Pericardium fibroblast (primary cell): ENCODE data around the gene SORL1. TPM values are rescaled to one million over a fixed set of nuclear protein-coding genes. Genes with fewer than 3 reads are reported as not detected.

Experiments used
- total RNA-seq: library from RNA; depleted of rRNA; stranded (reverse); fragments of >200 nt; gene quantifications from 2 replicates; pipeline ENCODE4 v1.2.3, GENCODE V29; 2015

SORL1 gene, protein sequence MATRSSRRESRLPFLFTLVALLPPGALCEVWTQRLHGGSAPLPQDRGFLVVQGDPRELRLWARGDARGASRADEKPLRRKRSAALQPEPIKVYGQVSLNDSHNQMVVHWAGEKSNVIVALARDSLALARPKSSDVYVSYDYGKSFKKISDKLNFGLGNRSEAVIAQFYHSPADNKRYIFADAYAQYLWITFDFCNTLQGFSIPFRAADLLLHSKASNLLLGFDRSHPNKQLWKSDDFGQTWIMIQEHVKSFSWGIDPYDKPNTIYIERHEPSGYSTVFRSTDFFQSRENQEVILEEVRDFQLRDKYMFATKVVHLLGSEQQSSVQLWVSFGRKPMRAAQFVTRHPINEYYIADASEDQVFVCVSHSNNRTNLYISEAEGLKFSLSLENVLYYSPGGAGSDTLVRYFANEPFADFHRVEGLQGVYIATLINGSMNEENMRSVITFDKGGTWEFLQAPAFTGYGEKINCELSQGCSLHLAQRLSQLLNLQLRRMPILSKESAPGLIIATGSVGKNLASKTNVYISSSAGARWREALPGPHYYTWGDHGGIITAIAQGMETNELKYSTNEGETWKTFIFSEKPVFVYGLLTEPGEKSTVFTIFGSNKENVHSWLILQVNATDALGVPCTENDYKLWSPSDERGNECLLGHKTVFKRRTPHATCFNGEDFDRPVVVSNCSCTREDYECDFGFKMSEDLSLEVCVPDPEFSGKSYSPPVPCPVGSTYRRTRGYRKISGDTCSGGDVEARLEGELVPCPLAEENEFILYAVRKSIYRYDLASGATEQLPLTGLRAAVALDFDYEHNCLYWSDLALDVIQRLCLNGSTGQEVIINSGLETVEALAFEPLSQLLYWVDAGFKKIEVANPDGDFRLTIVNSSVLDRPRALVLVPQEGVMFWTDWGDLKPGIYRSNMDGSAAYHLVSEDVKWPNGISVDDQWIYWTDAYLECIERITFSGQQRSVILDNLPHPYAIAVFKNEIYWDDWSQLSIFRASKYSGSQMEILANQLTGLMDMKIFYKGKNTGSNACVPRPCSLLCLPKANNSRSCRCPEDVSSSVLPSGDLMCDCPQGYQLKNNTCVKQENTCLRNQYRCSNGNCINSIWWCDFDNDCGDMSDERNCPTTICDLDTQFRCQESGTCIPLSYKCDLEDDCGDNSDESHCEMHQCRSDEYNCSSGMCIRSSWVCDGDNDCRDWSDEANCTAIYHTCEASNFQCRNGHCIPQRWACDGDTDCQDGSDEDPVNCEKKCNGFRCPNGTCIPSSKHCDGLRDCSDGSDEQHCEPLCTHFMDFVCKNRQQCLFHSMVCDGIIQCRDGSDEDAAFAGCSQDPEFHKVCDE (N-terminal part only)
- 0.09 and 0.23 TPM in 2 replicates for total RNA-seq

DNA sequence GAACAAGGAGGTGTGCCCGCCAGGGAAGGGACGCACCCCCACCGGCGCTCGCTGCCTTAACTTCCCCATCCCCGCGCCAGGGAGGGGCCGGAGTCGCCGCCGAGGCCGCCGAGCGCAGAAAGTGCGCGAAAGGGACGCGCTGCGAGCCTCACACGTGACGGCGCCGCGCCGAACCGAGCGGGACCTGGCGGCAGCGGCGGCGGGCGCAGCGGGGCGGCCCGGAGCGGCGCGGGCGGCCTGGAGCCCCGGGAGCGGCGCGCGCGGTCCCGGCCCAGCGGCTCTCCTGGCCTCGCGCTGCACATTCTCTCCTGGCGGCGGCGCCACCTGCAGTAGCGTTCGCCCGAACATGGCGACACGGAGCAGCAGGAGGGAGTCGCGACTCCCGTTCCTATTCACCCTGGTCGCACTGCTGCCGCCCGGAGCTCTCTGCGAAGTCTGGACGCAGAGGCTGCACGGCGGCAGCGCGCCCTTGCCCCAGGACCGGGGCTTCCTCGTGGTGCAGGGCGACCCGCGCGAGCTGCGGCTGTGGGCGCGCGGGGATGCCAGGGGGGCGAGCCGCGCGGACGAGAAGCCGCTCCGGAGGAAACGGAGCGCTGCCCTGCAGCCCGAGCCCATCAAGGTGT is at the start of gene SORL1:
TSS of gene SORL1 (plus strand) at position 329 of the 623 bp plus-strand sequence. CDS start at position 347, 18 bp downstream.

DNA sequence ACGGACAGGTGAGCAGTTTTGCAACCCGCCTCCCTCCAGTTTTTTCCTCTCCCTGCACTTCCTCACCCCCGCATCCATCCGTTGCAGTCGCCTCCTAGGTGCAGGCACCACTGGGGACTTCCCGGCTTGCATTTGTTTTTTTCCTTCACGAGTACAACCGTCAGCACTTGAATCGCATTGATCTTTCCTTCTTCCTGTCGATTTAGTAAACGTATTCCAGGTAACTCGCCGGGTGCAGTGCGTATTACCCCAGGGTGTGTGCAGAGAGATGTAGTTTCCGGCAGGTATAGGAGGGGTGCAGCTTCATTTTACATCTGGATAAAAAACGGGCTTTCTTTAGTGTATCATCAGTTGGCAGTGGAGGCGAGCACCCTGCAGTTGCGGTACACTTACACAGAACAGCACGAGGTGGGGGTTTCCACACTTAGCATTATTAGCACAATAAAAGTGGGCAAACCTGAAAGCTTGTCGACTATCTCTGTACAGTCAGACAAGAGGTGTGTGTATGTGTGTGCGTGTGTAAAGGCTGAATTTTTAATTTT is 566 bp downstream of the SORL1 start, which contains the start of gene SORL1-AS1:
TSS of gene SORL1-AS1 (minus strand) at position 359 of the 542 bp plus-strand sequence.

Other genes with a start within 250 kb of the SORL1 start
- 47.8 and 49.6 TPM in 2 replicates for gene SC5D, start 159.5 kb upstream of the SORL1 start, total RNA-seq